ENCODE data around the gene SPTBN5.

DNA sequence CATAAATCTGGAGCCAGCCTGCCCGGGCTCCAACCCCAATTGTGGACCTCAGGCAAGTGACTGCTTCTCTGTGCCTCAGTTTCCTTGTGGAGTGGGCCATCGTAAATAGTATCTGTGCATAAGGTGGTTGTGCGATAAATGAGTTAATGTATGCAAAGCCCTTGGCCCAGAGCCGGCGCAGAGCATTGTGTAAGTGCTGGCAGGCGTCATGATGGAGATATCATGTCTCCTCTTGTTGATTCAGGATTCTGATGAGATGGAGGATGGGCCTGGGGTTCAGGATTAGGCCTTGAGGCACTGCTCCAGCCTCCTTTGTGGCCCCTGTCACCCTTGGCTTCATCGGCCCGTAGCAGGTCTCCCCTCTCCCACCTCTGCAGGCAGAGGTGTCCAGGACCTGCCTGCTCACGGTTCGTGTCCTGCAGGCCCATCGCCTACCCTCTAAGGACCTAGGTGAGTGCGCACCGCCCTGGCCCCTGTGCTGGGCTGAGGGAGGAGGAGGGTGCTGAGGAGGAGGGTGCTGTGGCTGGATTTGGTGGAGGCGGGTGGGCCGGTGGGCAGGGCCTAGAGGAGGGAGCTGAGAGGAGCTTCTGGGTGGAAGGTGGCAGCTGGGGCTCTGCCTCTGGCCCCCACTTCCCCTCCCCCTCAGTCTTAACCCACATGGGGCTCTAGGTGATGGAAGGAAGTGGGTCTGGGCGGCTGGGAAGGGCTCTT is 53.9 kb downstream of the SPTBN5 start:
- TF ChIP-seq POLR2AphosphoS5 (IDR thresholded peaks at IDR 0.05) (no peak), EP300 (conservative IDR thresholded peaks at IDR 0.05; ENCODE audit: poor library complexity, severe bottlenecking) (no peak), CTCF (IDR thresholded peaks at IDR 0.05; ENCODE audit: poor library complexity, severe bottlenecking) (no peak)
